Natural killer cell (primary cell): ENCODE measurements around the gene ALDH1B1. TPM values are rescaled to one million over a fixed set of nuclear protein-coding genes. Genes with fewer than 3 reads are reported as not detected.

Source experiments
- ATAC-seq, 3 donors: fragments of 150-1000 bp in 2 of 3; fragments of 200-7000 bp in 1 of 3; cut with Tn5 transposase; 1 replicate in 1 of 3; 2 replicates in 2 of 3; pipeline ENCODE4 v1.10.0; 2021; ENCODE audit warnings: mild to moderate bottlenecking in 2 of 3, moderate library complexity in 2 of 3
- DNase-seq, 2 donors: peaks; one replicate each; pipeline versions ENCODE4 v3.0.0 to v3.0.0-alpha.2; 2013 to 2021; ENCODE audit warnings: mixed read lengths in 1 of 2
- H3K27ac ChIP-seq: one replicate; pipeline ENCODE4 v1.5.1; 2013; ENCODE audit warnings: mild to moderate bottlenecking, low read length
- H3K27me3 ChIP-seq: one replicate; pipeline ENCODE4 v1.6.1; 2013; ENCODE audit warnings: low read length; ENCODE audit not compliant: control insufficient read depth, insufficient read depth
- H3K36me3 ChIP-seq: one replicate; pipeline ENCODE4 v1.6.1; 2013; ENCODE audit warnings: low read length; ENCODE audit not compliant: control insufficient read depth, insufficient read depth
- H3K4me1 ChIP-seq: one replicate; pipeline ENCODE4 v1.6.1; 2013; ENCODE audit warnings: low read length; ENCODE audit not compliant: control insufficient read depth, insufficient read depth
- H3K4me3 ChIP-seq: one replicate; pipeline ENCODE4 v1.5.1; 2013; ENCODE audit warnings: low read length
- H3K9me3 ChIP-seq: one replicate; pipeline ENCODE4 v1.6.1; 2013; ENCODE audit warnings: low read length; ENCODE audit not compliant: control insufficient read depth, insufficient read depth
- H3K27ac Mint-ChIP-seq, 2 donors: one replicate each; pipeline ENCODE4 v1.8.0; 2022; ENCODE audit warnings: mild to moderate bottlenecking in 2 of 2, mixed read lengths in 2 of 2, moderate library complexity in 1 of 2
- H3K27me3 Mint-ChIP-seq, 2 donors: one replicate each; pipeline ENCODE4 v1.8.0; 2022; ENCODE audit warnings: low read depth in 2 of 2, mixed read lengths in 2 of 2
- H3K36me3 Mint-ChIP-seq: one replicate; pipeline ENCODE4 v1.8.0; 2022; ENCODE audit warnings: mixed read lengths
- H3K4me1 Mint-ChIP-seq, 2 donors: one replicate each; pipeline ENCODE4 v1.8.0; 2022; ENCODE audit warnings: mixed read lengths in 2 of 2
- H3K4me3 Mint-ChIP-seq: one replicate; pipeline ENCODE4 v1.8.0; 2022; ENCODE audit warnings: mild to moderate bottlenecking, moderate library complexity, mixed read lengths
- H3K9me3 Mint-ChIP-seq, 2 donors: one replicate each; pipeline ENCODE4 v1.8.0; 2022; ENCODE audit warnings: mixed read lengths in 2 of 2
- whole genome bisulfite sequencing: methylation state at CpG from one replicate; pipeline ENCODE4 v1.1.7; 2013; ENCODE audit warnings: missing lambda C conversion rate; ENCODE audit not compliant: insufficient coverage; 5-methylcytosine and 5-hydroxymethylcytosine counted together
- intact Hi-C: fragments of 100-400 bp; cut with micrococcal nuclease; formaldehyde crosslinking; loops from one replicate; pipeline ENCODE4 v1.14.2; 2022
- total RNA-seq, 4 donors: library from RNA; stranded (reverse); fragments of 120-200 nt in 1 of 4; gene quantifications; one replicate each; pipeline versions ENCODE4 v1.2.3 to v1.2.4, GENCODE V29; 2013 to 2022
- TF ChIP-seq, protein P1 (sequence below): fragments of 200-600 bp; IDR thresholded peaks from one replicate; pipeline ENCODE4 v1.8.0; 2022; ENCODE audit warnings: antibody characterized with exemption

ALDH1B1 gene
- total RNA-seq, 3 donors from 2014 or later (not counting 1 experiment from before 2014, with no cell fraction given): 2.5 to 5.3 (median 3.5) TPM

DNA sequence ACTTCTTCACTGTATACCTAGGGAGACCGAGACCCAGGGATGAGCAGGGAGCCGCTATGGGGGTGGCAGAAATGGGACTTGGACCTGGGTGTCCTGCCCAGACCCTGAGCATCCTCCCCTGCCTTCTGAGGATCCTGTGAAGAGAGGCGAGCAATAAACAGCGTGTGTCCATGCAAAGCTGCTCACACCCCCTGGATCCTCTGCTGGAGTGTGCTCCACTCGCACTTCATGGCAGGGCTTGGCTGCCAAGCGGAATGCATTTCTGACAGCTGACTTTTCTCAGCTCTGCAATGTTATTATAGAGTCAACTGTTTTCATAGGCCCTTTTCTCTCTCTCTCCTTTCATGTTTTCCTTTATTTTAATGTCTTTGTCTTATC lies 31.0 kb upstream of the ALDH1B1 start:
- TF ChIP-seq, protein P1, sequence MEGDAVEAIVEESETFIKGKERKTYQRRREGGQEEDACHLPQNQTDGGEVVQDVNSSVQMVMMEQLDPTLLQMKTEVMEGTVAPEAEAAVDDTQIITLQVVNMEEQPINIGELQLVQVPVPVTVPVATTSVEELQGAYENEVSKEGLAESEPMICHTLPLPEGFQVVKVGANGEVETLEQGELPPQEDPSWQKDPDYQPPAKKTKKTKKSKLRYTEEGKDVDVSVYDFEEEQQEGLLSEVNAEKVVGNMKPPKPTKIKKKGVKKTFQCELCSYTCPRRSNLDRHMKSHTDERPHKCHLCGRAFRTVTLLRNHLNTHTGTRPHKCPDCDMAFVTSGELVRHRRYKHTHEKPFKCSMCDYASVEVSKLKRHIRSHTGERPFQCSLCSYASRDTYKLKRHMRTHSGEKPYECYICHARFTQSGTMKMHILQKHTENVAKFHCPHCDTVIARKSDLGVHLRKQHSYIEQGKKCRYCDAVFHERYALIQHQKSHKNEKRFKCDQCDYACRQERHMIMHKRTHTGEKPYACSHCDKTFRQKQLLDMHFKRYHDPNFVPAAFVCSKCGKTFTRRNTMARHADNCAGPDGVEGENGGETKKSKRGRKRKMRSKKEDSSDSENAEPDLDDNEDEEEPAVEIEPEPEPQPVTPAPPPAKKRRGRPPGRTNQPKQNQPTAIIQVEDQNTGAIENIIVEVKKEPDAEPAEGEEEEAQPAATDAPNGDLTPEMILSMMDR: no peak
- peak overlapping the region in 1 of 2 donors; percentile 9 for H3K27ac Mint-ChIP-seq
- H3K27me3 Mint-ChIP-seq: peaks cover 4 to 13% of the 10 kb centered on the region in 2 donors
- ATAC-seq (no peak), DNase-seq (no peak)
- H3K4me1 Mint-ChIP-seq: peaks cover 7 to 8% of the 10 kb centered on the region in 2 donors
- H3K9me3 Mint-ChIP-seq: no peaks in the 10 kb centered on the region
- H3K27ac ChIP-seq: no peak overlapping the region
- H3K27me3 ChIP-seq: no peaks in the 10 kb centered on the region
- peaks cover 3% of the 10 kb centered on the region for H3K4me1 ChIP-seq
- WGBS: 94% methylated on average over 6 of the region's 6 CpGs
- no peaks in the 10 kb centered on the region for H3K36me3 Mint-ChIP-seq
- H3K4me3 ChIP-seq: no peak overlapping the region
- intact Hi-C loops: loop anchor here (5.0 kb wide), 1 partner anchor 614 kb away; no protein-coding TSS in a partner anchor
- H3K9me3 ChIP-seq: no peaks in the 10 kb centered on the region
- H3K4me3 Mint-ChIP-seq: no peak overlapping the region
- no peaks in the 10 kb centered on the region for H3K36me3 ChIP-seq

DNA sequence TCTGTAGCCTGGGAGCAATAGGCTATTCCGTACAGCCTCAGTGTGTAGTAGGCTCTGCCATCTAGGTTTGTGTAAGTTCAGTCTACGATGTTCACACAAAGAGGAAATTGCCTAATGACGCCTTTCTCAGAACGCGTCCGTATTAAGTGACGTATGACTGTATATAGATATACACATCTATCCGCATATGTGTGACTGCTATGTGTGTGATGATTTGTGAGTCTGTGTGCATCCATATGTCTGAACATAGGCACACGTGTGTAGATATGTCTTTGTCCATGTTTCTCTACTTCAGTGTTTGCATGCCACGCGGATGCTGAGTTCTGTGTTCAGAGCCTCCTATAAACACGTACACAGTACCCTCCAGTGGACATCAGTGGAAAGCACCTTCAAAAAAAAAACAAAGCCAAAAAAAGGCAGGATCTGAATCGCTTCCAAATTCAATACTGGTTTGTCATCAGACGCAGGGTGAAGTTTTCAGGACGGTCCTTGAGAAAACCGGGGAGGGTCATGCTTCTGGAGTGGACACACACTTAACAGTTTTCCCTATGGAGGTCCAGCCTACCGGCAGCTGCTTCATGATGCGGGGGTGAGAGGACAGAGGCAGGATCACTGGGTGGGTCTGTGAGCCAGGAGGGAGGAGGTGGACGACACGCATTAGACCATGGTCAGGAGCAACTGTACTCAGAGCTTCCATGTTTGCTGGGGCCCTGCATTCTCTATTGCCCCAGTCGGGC lies 29.5 kb upstream of the ALDH1B1 start:
- H3K27ac Mint-ChIP-seq: peak overlapping the region in 1 of 2 donors; percentile 72
- 32% methylated on average over 21 of the region's 21 CpGs for WGBS
- Histone ChIP-seq H3K9me3 (no peaks in the 10 kb centered on the region), H3K4me3 (no peak overlapping the region), H3K27ac (no peak overlapping the region), H3K36me3 (no peaks in the 10 kb centered on the region), H3K4me1 (peaks cover 3% of the 10 kb centered on the region), H3K27me3 (no peaks in the 10 kb centered on the region)
- H3K4me1 Mint-ChIP-seq: peaks cover 7 to 8% of the 10 kb centered on the region in 2 donors
- TF ChIP-seq, protein P1: peak; percentile 51
- H3K9me3 Mint-ChIP-seq: no peaks in the 10 kb centered on the region
- intact Hi-C loops: loop anchor here (1.0 to 5.0 kb wide), 4 partner anchors 274 to 616 kb away; partner anchors contain the start of gene SLC25A51
- DNase-seq: peak in 1 of 2 donors; percentile 61
- peak overlapping the region; percentile 75 for H3K4me3 Mint-ChIP-seq
- no peaks in the 10 kb centered on the region for H3K36me3 Mint-ChIP-seq
- peaks cover 4 to 13% of the 10 kb centered on the region in 2 donors for H3K27me3 Mint-ChIP-seq
- ATAC-seq: peak; percentile 68 to 89 (median 89)

DNA sequence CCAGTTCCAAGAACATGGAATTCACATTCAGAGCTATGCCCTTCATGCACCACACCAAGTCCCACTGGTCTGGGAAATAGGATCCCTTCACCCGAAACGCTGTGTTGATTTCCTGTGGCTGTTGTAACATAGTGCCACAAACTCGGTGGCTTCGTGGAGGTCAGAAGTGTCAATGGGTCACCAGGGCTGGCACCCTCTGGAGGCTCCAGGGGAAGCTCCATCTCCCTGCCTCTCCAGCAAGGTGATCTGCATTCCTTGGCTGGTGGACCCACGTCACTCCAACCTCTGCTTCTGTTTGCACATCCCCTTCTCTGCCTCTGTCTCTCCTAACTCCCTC lies 28.9 kb upstream of the ALDH1B1 start:
- intact Hi-C loops: loop anchor here (1.0 to 5.0 kb wide), 4 partner anchors 275 to 616 kb away; partner anchors contain the start of gene SLC25A51
- H3K27ac ChIP-seq: no peak overlapping the region

More for the DNA sequence above, 28.9 kb upstream of the ALDH1B1 start:
- no peak for ATAC-seq
- Histone ChIP-seq H3K27me3 (no peaks in the 10 kb centered on the region), H3K4me1 (peaks cover 3% of the 10 kb centered on the region), H3K36me3 (no peaks in the 10 kb centered on the region), H3K4me3 (no peak overlapping the region), H3K9me3 (no peaks in the 10 kb centered on the region)
- no peaks in the 10 kb centered on the region for H3K9me3 Mint-ChIP-seq
- 79% methylated on average over 5 of the region's 5 CpGs for WGBS
- peaks cover 7 to 8% of the 10 kb centered on the region in 2 donors for H3K4me1 Mint-ChIP-seq
- TF ChIP-seq, protein P1: no peak
- no peak overlapping the region for H3K4me3 Mint-ChIP-seq
- H3K27me3 Mint-ChIP-seq: peaks cover 4 to 13% of the 10 kb centered on the region in 2 donors
- H3K36me3 Mint-ChIP-seq: no peaks in the 10 kb centered on the region
- H3K27ac Mint-ChIP-seq: no peak overlapping the region
- no peak for DNase-seq
